ENCODE measurements around the gene CPT2.

Gene CPT2

DNA sequence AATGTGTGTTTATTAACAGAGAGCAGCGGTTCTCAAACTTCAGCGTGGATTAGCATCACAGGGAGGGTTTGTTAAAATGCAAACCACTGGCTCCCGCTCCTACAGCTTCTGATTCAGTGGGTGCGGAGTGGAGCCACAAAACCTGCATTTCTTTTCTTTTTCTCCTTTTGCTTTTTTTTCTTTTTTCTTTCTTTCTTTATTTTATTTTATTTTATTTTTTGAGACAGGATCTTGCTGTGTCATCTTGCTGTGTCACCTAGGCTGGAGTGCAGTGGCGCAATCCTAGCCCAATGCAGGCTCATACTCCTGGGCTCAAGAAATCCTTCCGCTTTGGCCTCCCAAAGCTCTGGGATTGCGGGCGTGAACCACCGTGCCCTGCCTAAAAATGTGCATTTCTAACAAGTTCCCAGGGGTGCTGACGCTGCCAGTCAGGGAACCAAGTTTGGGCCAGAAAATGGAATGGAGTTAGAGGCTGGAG is 33.3 kb upstream of the CPT2 start (continued):
- TF ChIP-seq, protein P1, sequence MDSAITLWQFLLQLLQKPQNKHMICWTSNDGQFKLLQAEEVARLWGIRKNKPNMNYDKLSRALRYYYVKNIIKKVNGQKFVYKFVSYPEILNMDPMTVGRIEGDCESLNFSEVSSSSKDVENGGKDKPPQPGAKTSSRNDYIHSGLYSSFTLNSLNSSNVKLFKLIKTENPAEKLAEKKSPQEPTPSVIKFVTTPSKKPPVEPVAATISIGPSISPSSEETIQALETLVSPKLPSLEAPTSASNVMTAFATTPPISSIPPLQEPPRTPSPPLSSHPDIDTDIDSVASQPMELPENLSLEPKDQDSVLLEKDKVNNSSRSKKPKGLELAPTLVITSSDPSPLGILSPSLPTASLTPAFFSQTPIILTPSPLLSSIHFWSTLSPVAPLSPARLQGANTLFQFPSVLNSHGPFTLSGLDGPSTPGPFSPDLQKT (IDR thresholded peaks at IDR 0.05; ENCODE audit: borderline replicate concordance, low read depth, low read length) = no peak
- TF ChIP-seq, protein P2, sequence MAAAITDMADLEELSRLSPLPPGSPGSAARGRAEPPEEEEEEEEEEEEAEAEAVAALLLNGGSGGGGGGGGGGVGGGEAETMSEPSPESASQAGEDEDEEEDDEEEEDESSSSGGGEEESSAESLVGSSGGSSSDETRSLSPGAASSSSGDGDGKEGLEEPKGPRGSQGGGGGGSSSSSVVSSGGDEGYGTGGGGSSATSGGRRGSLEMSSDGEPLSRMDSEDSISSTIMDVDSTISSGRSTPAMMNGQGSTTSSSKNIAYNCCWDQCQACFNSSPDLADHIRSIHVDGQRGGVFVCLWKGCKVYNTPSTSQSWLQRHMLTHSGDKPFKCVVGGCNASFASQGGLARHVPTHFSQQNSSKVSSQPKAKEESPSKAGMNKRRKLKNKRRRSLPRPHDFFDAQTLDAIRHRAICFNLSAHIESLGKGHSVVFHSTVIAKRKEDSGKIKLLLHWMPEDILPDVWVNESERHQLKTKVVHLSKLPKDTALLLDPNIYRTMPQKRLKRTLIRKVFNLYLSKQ (tag by site-specific recombination; IDR thresholded peaks at IDR 0.05; ENCODE audit: borderline replicate concordance) = no peak

DNA sequence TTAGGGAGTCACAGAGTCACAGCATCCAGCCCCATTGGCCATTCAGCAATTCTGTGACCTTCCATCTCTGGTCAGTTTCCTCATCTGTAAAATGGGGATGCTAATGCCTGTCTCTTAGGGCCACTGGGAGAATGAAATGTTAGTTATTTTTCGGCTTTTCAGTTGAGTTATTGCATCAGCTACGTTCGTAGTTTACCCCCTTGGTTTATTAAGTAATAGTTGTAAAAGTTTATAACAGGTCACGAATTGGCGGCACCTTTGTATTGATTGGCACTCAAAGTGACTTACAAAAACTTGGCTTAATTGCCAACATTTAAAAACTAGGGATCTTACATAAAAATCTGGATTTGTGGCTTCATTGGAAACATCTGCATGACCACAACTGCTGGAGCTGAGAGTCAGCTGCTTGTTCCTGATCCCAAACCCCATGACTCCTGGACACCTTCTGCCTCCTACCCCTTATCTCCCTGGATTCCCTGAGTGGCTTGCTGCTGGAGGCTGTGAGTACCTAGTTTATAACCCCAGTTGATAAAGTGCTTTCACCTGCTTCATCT is 31.1 kb upstream of the CPT2 start:
- Histone ChIP-seq H3K4me3 (ENCODE audit: low read depth, low read length) (no peak overlapping the region), H3K9me3 (ENCODE audit: control insufficient read depth, insufficient read depth, low read depth, low read length) (no peaks in the 10 kb centered on the region), H3K4me1 (ENCODE audit: control insufficient read depth, insufficient read depth, low read length) (no peaks in the 10 kb centered on the region), H3K36me3 (ENCODE audit: control insufficient read depth in 2 of 2, insufficient read depth in 1 of 2, low read length in 2 of 2) (no peaks in the 10 kb centered on the region), H3K27ac (ENCODE audit: extremely low read depth, low read depth, low read length) (no peak overlapping the region)
- ChIA-PET POLR2A (no interaction called here), CTCF (interaction anchor here (0.9 to 2.3 kb wide), 3 partner anchors 16 to 175 kb away, joined by 3 to 6 read pairs (median 5); no protein-coding TSS in a partner anchor)
- TF ChIP-seq ZIC2 (tag by site-specific recombination; IDR thresholded peaks at IDR 0.05) (no peak), SP3 (tag by site-specific recombination; IDR thresholded peaks at IDR 0.05) (no peak), ZNF239 (tag by site-specific recombination; IDR thresholded peaks at IDR 0.05) (no peak), ZNF629 (tag by site-specific recombination; IDR thresholded peaks at IDR 0.05) (no peak), EGR2 (tag by site-specific recombination; IDR thresholded peaks at IDR 0.05; ENCODE audit: low read depth) (no peak), ZEB2 (tag by site-specific recombination; IDR thresholded peaks at IDR 0.05) (no peak), GLI4 (tag by site-specific recombination; IDR thresholded peaks at IDR 0.05) (no peak), ZSCAN16 (tag by site-specific recombination; IDR thresholded peaks at IDR 0.05) (no peak), ZNF654 (tag by site-specific recombination; IDR thresholded peaks at IDR 0.05; ENCODE audit: low read depth) (no peak), ZSCAN30 (tag by site-specific recombination; IDR thresholded peaks at IDR 0.05) (no peak), SETDB1 (IDR thresholded peaks at IDR 0.05; ENCODE audit: insufficient read length, low read length) (no peak), WT1 (tag by site-specific recombination; IDR thresholded peaks at IDR 0.05) (no peak), ZNF501 (tag by site-specific recombination; IDR thresholded peaks at IDR 0.05) (no peak), ZFHX2 (tag by site-specific recombination; conservative IDR thresholded peaks at IDR 0.05) (no peak), REPIN1 (tag by site-specific recombination; IDR thresholded peaks at IDR 0.05; ENCODE audit: low read depth) (no peak), OVOL3 (tag by site-specific recombination; IDR thresholded peaks at IDR 0.05) (no peak)
- TF ChIP-seq, protein P3, sequence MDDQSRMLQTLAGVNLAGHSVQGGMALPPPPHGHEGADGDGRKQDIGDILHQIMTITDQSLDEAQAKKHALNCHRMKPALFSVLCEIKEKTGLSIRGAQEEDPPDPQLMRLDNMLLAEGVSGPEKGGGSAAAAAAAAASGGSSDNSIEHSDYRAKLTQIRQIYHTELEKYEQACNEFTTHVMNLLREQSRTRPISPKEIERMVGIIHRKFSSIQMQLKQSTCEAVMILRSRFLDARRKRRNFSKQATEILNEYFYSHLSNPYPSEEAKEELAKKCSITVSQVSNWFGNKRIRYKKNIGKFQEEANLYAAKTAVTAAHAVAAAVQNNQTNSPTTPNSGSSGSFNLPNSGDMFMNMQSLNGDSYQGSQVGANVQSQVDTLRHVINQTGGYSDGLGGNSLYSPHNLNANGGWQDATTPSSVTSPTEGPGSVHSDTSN (CRISPR knock-in tag; IDR thresholded peaks at IDR 0.05) = no peak
- TF ChIP-seq, protein P4, sequence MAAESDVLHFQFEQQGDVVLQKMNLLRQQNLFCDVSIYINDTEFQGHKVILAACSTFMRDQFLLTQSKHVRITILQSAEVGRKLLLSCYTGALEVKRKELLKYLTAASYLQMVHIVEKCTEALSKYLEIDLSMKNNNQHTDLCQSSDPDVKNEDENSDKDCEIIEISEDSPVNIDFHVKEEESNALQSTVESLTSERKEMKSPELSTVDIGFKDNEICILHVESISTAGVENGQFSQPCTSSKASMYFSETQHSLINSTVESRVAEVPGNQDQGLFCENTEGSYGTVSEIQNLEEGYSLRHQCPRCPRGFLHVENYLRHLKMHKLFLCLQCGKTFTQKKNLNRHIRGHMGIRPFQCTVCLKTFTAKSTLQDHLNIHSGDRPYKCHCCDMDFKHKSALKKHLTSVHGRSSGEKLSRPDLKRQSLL (tag by site-specific recombination; IDR thresholded peaks at IDR 0.05) = no peak
